GM12878 (cell line): Measurements from ENCODE around the gene BTBD9. TPM values are rescaled to one million over a fixed set of nuclear protein-coding genes. Genes with fewer than 3 reads are reported as not detected.

ENCODE experiments used
- ATAC-seq: fragments of 200-7000 bp; cut with Tn5 transposase; 3 replicates; pipeline ENCODE4 v1.9.1; 2020; ENCODE audit warnings: mild to moderate bottlenecking, moderate library complexity
- BruUV-seq: library from RNA; stranded (reverse); fragments of 400-500 nt; replicated peaks from 2 replicates; lab custom pipeline; 2021; lab: Mats Ljungman, UMichigan
- CTCF ChIA-PET: fragments of 300-600 bp; sonication (Branson Sonifier 250); formaldehyde crosslinking; extraction: SDS; loops from one replicate; lab custom pipeline; 2021; ENCODE audit warnings: inconsistent platforms; lab: Yijun Ruan, JAX
- POLR2A ChIA-PET: fragments of 350-600 bp; formaldehyde crosslinking; extraction: SDS; loops from one replicate; lab custom pipeline; 2021; ENCODE audit warnings: inconsistent platforms; lab: Charles Lee
- RAD21 ChIA-PET: fragments of 300-600 bp; sonication (Branson Sonifier 250); formaldehyde crosslinking; loops from one replicate; lab custom pipeline; 2023; ENCODE audit warnings: antibody characterized with exemption; ENCODE audit not compliant: unreplicated experiment; lab: Charles Lee
- SMC1A ChIA-PET: fragments of 300-600 bp; sonication (Branson Sonifier 250); formaldehyde crosslinking; loops from one replicate; lab custom pipeline; 2023; ENCODE audit not compliant: unreplicated experiment, uncharacterized antibody; lab: Charles Lee
- DNase-seq: peaks from one replicate; pipeline ENCODE4 v3.0.0-alpha.2; 2011; ENCODE audit warnings: low read depth, low spot score
- FAIRE-seq: peaks from 3 replicates; lab custom pipeline; 2011; peaks lifted over from hg19 to GRCh38; lab: Jason Lieb, UNC
- H2AFZ ChIP-seq: 2 replicates; pipeline ENCODE4 v1.6.0; 2011; ENCODE audit warnings: low read depth, low read length, control low read depth; ENCODE audit not compliant: control insufficient read depth
- H3K27ac ChIP-seq: 2 replicates; pipeline ENCODE4 v1.5.1; 2011; ENCODE audit warnings: control low read depth; ENCODE audit not compliant: control insufficient read depth, insufficient read depth
- H3K27me3 ChIP-seq, 2 experiments: replicated peaks in 1 of 2; 2 replicates each; pipeline versions ENCODE4 v1.6.0 to v1.6.1; 2011; ENCODE audit warnings: low read length in 1 of 2; ENCODE audit not compliant: control insufficient read depth in 2 of 2, insufficient read depth in 2 of 2
- H3K36me3 ChIP-seq, 2 experiments: 2 replicates each; pipeline ENCODE4 v1.5.1; 2011; ENCODE audit warnings: low read length in 1 of 2; ENCODE audit not compliant: control insufficient read depth in 2 of 2, insufficient read depth in 2 of 2
- H3K4me1 ChIP-seq: 2 replicates; pipeline ENCODE4 v1.6.1; 2011; ENCODE audit warnings: mild to moderate bottlenecking, low read length, moderate library complexity, mixed read lengths; ENCODE audit not compliant: control insufficient read depth, insufficient read depth
- H3K4me2 ChIP-seq: 2 replicates; pipeline ENCODE4 v1.6.0; 2011; ENCODE audit warnings: control low read depth; ENCODE audit not compliant: control insufficient read depth, insufficient read depth
- H3K4me3 ChIP-seq: fragments of 200-600 bp; sonication (generic); 2 replicates; pipeline ENCODE4 v1.5.1; 2016
- H3K79me2 ChIP-seq: 2 replicates; pipeline ENCODE4 v1.6.0; 2011; ENCODE audit warnings: low read length; ENCODE audit not compliant: control insufficient read depth, insufficient read depth
- H3K9ac ChIP-seq: 2 replicates; pipeline ENCODE4 v1.8.0; 2011; ENCODE audit warnings: low read length, control low read depth, mixed read lengths; ENCODE audit not compliant: control insufficient read depth, insufficient read depth
- H3K9me3 ChIP-seq: replicated peaks from 3 replicates; pipeline ENCODE4 v1.5.1; 2011; ENCODE audit warnings: mild to moderate bottlenecking, low read length; ENCODE audit not compliant: control insufficient read depth, insufficient read depth
- H4K20me1 ChIP-seq: 2 replicates; pipeline ENCODE4 v1.6.0; 2011; ENCODE audit not compliant: control insufficient read depth, insufficient read depth
- ASH2L ChIP-seq: fragments of 300-600, 200-600 bp; sonication (generic); IDR thresholded peaks from 2 replicates; pipeline ENCODE4 v1.6.1; 2017; ENCODE audit warnings: low read depth, mild to moderate bottlenecking, borderline replicate concordance
- BHLHE40 ChIP-seq, 2 experiments: fragments of 450-650 bp in 1 of 2; IDR thresholded peaks; 2 replicates each; pipeline ENCODE4 v1.6.1; 2011 to 2017; ENCODE audit warnings: low read depth in 2 of 2, borderline replicate concordance in 1 of 2, improper control_type of control experiment in 1 of 2, low read length in 1 of 2, mild to moderate bottlenecking in 1 of 2
- CEBPB ChIP-seq, 2 experiments: fragments of 150-350 bp in 1 of 2; IDR thresholded peaks; 2 replicates each; pipeline ENCODE4 v1.6.1; 2012 to 2014; ENCODE audit warnings: low read depth in 2 of 2, low read length in 2 of 2, borderline replicate concordance in 1 of 2, inconsistent platforms in 1 of 2
- EGR1 ChIP-seq, 2 experiments: IDR thresholded peaks; 1 replicate in 1 of 2; 2 replicates in 1 of 2; pipeline ENCODE4 v1.6.1; 2011 to 2012; ENCODE audit warnings: low read depth in 2 of 2, low read length in 2 of 2, borderline replicate concordance in 1 of 2, mild to moderate bottlenecking in 1 of 2, moderate library complexity in 1 of 2
- EP300 ChIP-seq, 2 experiments: fragments of 150-350 bp in 1 of 2; IDR thresholded peaks; 2 replicates each; pipeline ENCODE4 v1.6.1; 2011 to 2012; ENCODE audit warnings: low read depth in 2 of 2, low read length in 2 of 2, borderline replicate concordance in 1 of 2, improper control_type of control experiment in 1 of 2, inconsistent platforms in 1 of 2; ENCODE audit not compliant: control insufficient read depth in 1 of 2
- GABPA ChIP-seq: IDR thresholded peaks from 2 replicates; pipeline ENCODE4 v1.6.1; 2014; ENCODE audit warnings: antibody characterized with exemption, low read depth, mild to moderate bottlenecking, inconsistent platforms
- JUNB ChIP-seq: IDR thresholded peaks from 2 replicates; pipeline ENCODE4 v1.6.1; 2016; ENCODE audit warnings: antibody characterized with exemption, mild to moderate bottlenecking
- MTA3 ChIP-seq: IDR thresholded peaks from 2 replicates; pipeline ENCODE4 v1.6.1; 2012; ENCODE audit warnings: low read length, inconsistent platforms, borderline replicate concordance
- MYC ChIP-seq: IDR thresholded peaks from 2 replicates; pipeline ENCODE4 v1.6.1; 2011; ENCODE audit warnings: mild to moderate bottlenecking, low read length, moderate library complexity, inconsistent platforms; ENCODE audit not compliant: insufficient read depth, insufficient replicate concordance, insufficient read length, severe bottlenecking
- SIN3A ChIP-seq: IDR thresholded peaks from 2 replicates; pipeline ENCODE4 v1.6.1; 2012; ENCODE audit warnings: low read depth, low read length, improper control_type of control experiment
- STAT1 ChIP-seq: fragments of 450-650 bp; conservative IDR thresholded peaks from 2 replicates; pipeline ENCODE4 v1.6.1; 2014; ENCODE audit warnings: antibody characterized with exemption, mild to moderate bottlenecking
- WGBS: methylation state at CpG from one replicate; pipeline ENCODE4 v1.1.6; 2016; ENCODE audit warnings: low lambda C conversion rate; ENCODE audit not compliant: insufficient replicate concordance, insufficient coverage; ENCODE audit errors: missing lambda C conversion rate; 5-methylcytosine and 5-hydroxymethylcytosine counted together
- in situ Hi-C: fragments of 300-500 bp; cut with MboI; formaldehyde crosslinking; loops from 9 replicates; pipeline ENCODE4 v1.14.3; 2018; ENCODE audit warnings: mixed read lengths
- intact Hi-C: fragments of 100-400 bp; cut with micrococcal nuclease; formaldehyde crosslinking; loops from one replicate; pipeline ENCODE4 v1.14.2; 2022; ENCODE audit not compliant: unreplicated experiment
- polyA plus RNA-seq, 11 experiments: library from polyadenylated mRNA; depleted of rRNA in 4 of 11; unstranded in 6 of 11; stranded (reverse) in 5 of 11; fragments of >200 nt; fragmentation: Nextera tagmentation in 4 of 11; fragmentation: Illumina TruSeq in 1 of 11; extraction: Ambion mirVana in 4 of 11; extraction: Trizol in 1 of 11; gene quantifications; 1 replicate in 1 of 11; 2 replicates in 10 of 11; pipeline versions ENCODE4 v1.2.1 to v1.2.3, GENCODE V29; 2011 to 2016; ENCODE audit warnings: inconsistent platforms in 2 of 11, missing spikeins in 2 of 11, low read depth in 1 of 11
- total RNA-seq, 4 experiments: library from RNA; depleted of rRNA in 3 of 4; stranded (reverse); fragments of >200 nt in 3 of 4; fragmentation: Illumina TruSeq in 1 of 4; extraction: Trizol in 1 of 4; gene quantifications; 2 replicates each; pipeline versions ENCODE4 v1.2.1 to v1.2.3, GENCODE V29; 2013 to 2021
- TF ChIP-seq, protein P1 (sequence below): fragments of 450-650 bp; IDR thresholded peaks from 2 replicates; pipeline ENCODE4 v1.6.1; 2017; ENCODE audit warnings: antibody characterized with exemption, mild to moderate bottlenecking, moderate library complexity
- TF ChIP-seq, protein P2 (sequence below): fragments of 150-350 bp; IDR thresholded peaks from 2 replicates; pipeline ENCODE4 v1.6.1; 2014; ENCODE audit warnings: mild to moderate bottlenecking, low read depth, low read length
- TF ChIP-seq, protein P3 (sequence below): fragments of 150-350 bp; IDR thresholded peaks from 2 replicates; pipeline ENCODE4 v1.6.1; 2016; ENCODE audit warnings: low read depth, low read length

The BTBD9 gene
- total and polyA plus RNA-seq, 10 of the 15 experiments (the other 5 are each of a cell fraction or from before 2014, with no cell fraction given), result 0.22 to 8.6 (median 4.6) TPM

DNA sequence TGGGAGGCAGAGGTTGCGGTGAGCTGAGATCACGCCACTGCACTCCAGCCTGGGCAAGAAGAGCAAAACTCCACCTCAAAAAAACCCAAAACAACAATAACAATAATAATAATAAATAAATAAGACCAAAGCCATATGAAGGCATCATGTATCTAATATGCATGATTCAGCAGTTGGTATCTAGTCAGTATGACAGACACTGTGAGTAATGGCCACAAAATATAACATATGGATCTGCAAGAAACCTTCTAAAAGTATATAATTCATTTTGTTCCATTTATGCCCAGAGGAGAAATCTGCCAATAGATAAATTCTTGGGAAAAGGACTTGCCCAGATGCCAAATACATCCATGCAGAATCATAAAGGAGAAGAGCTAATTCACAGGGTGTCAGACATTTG, 252.3 kb downstream of the BTBD9 start:
- BruUV-seq, result no TSS peak
- Histone ChIP-seq H3K79me2 (no peaks in the 10 kb centered on the region), H3K9me3 (no peaks in the 10 kb centered on the region), H2AFZ (no peak overlapping the region), H4K20me1 (no peaks in the 10 kb centered on the region), H3K4me2 (no peak overlapping the region), H3K4me3 (no peak overlapping the region), H3K27me3 (no peaks in the 10 kb centered on the region), H3K27ac (no peak overlapping the region), H3K9ac (no peak overlapping the region), H3K4me1 (no peaks in the 10 kb centered on the region), H3K36me3 (no peaks in the 10 kb centered on the region)
- in situ Hi-C loops, result no loop called here
- ChIA-PET POLR2A (interaction anchor here (0.6 kb wide), 1 partner anchor 37 kb away, joined by 3 read pairs; no protein-coding TSS in a partner anchor), SMC1A (no interaction called here), RAD21 (no interaction called here), CTCF (no interaction called here)
- DNase-seq, result no peak
- no peak for FAIRE-seq
- 93% methylated on average over 2 of the region's 2 CpGs for WGBS
- intact Hi-C loops, result no loop called here
- no peak for ATAC-seq
- TF ChIP-seq ASH2L (no peak), EP300 (IDR thresholded peaks at IDR 0.05; ENCODE audit: borderline replicate concordance in 1 of 2, control insufficient read depth in 1 of 2, low read depth in 2 of 2, low read length in 2 of 2) (no peak), MYC (no peak), GABPA (no peak), SIN3A (no peak), MTA3 (no peak), STAT1 (no peak), CEBPB (IDR thresholded peaks at IDR 0.05; ENCODE audit: borderline replicate concordance in 1 of 2, low read depth in 2 of 2, low read length in 2 of 2) (no peak), BHLHE40 (IDR thresholded peaks at IDR 0.05; ENCODE audit: borderline replicate concordance in 1 of 2, low read depth in 2 of 2, low read length in 1 of 2) (no peak), JUNB (no peak), EGR1 (IDR thresholded peaks at IDR 0.05; ENCODE audit: borderline replicate concordance in 1 of 2, low read depth in 2 of 2, low read length in 2 of 2) (no peak)
- TF ChIP-seq, protein P1, sequence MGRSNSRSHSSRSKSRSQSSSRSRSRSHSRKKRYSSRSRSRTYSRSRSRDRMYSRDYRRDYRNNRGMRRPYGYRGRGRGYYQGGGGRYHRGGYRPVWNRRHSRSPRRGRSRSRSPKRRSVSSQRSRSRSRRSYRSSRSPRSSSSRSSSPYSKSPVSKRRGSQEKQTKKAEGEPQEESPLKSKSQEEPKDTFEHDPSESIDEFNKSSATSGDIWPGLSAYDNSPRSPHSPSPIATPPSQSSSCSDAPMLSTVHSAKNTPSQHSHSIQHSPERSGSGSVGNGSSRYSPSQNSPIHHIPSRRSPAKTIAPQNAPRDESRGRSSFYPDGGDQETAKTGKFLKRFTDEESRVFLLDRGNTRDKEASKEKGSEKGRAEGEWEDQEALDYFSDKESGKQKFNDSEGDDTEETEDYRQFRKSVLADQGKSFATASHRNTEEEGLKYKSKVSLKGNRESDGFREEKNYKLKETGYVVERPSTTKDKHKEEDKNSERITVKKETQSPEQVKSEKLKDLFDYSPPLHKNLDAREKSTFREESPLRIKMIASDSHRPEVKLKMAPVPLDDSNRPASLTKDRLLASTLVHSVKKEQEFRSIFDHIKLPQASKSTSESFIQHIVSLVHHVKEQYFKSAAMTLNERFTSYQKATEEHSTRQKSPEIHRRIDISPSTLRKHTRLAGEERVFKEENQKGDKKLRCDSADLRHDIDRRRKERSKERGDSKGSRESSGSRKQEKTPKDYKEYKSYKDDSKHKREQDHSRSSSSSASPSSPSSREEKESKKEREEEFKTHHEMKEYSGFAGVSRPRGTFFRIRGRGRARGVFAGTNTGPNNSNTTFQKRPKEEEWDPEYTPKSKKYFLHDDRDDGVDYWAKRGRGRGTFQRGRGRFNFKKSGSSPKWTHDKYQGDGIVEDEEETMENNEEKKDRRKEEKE, result no peak
- TF ChIP-seq, protein P2, sequence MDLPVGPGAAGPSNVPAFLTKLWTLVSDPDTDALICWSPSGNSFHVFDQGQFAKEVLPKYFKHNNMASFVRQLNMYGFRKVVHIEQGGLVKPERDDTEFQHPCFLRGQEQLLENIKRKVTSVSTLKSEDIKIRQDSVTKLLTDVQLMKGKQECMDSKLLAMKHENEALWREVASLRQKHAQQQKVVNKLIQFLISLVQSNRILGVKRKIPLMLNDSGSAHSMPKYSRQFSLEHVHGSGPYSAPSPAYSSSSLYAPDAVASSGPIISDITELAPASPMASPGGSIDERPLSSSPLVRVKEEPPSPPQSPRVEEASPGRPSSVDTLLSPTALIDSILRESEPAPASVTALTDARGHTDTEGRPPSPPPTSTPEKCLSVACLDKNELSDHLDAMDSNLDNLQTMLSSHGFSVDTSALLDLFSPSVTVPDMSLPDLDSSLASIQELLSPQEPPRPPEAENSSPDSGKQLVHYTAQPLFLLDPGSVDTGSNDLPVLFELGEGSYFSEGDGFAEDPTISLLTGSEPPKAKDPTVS, result no peak
- TF ChIP-seq, protein P3, sequence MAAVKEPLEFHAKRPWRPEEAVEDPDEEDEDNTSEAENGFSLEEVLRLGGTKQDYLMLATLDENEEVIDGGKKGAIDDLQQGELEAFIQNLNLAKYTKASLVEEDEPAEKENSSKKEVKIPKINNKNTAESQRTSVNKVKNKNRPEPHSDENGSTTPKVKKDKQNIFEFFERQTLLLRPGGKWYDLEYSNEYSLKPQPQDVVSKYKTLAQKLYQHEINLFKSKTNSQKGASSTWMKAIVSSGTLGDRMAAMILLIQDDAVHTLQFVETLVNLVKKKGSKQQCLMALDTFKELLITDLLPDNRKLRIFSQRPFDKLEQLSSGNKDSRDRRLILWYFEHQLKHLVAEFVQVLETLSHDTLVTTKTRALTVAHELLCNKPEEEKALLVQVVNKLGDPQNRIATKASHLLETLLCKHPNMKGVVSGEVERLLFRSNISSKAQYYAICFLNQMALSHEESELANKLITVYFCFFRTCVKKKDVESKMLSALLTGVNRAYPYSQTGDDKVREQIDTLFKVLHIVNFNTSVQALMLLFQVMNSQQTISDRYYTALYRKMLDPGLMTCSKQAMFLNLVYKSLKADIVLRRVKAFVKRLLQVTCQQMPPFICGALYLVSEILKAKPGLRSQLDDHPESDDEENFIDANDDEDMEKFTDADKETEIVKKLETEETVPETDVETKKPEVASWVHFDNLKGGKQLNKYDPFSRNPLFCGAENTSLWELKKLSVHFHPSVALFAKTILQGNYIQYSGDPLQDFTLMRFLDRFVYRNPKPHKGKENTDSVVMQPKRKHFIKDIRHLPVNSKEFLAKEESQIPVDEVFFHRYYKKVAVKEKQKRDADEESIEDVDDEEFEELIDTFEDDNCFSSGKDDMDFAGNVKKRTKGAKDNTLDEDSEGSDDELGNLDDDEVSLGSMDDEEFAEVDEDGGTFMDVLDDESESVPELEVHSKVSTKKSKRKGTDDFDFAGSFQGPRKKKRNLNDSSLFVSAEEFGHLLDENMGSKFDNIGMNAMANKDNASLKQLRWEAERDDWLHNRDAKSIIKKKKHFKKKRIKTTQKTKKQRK, result no peak
